Thoracic aorta (tissue), 2 donors: ENCODE results near the gene ICE2. TPM values are rescaled to one million over a fixed set of nuclear protein-coding genes. Genes with fewer than 3 reads are reported as not detected.

ENCODE experiments used
- ATAC-seq: fragments of 150-250 bp; one replicate; pipeline ENCODE4 v1.8.0; 2017; ENCODE audit warnings: low read depth; ENCODE audit not compliant: insufficient number of reproducible peaks, low FRiP score
- DNase-seq: peaks from one replicate; pipeline ENCODE4 v3.0.0-alpha.2; 2020; ENCODE audit warnings: low spot score
- H3K27ac ChIP-seq, 2 donors: fragments of 200-600 bp; sonication (generic); 1 replicate in 1 of 2; 2 replicates in 1 of 2; pipeline ENCODE4 v1.5.1; 2016; ENCODE audit warnings: mild to moderate bottlenecking in 2 of 2, moderate library complexity in 2 of 2
- H3K27me3 ChIP-seq: fragments of 200-600 bp; sonication (generic); replicated peaks from 2 replicates; pipeline ENCODE4 v1.6.0; 2016; ENCODE audit warnings: mild to moderate bottlenecking; ENCODE audit not compliant: insufficient read depth
- H3K36me3 ChIP-seq: fragments of 200-600 bp; sonication (generic); one replicate; pipeline ENCODE4 v1.5.1; 2016
- H3K4me1 ChIP-seq, 2 donors: fragments of 200-600 bp; sonication (generic); 1 replicate in 1 of 2; 2 replicates in 1 of 2; pipeline versions ENCODE4 v1.5.1 to v1.6.0; 2016; ENCODE audit warnings: low read depth in 2 of 2, mild to moderate bottlenecking in 1 of 2; ENCODE audit not compliant: control insufficient read depth in 1 of 2
- H3K4me3 ChIP-seq: fragments of 200-600 bp; sonication (generic); 2 replicates; pipeline ENCODE4 v1.5.1; 2016; ENCODE audit warnings: mild to moderate bottlenecking
- H3K9me3 ChIP-seq: fragments of 200-600 bp; sonication (generic); 2 replicates; pipeline ENCODE4 v1.5.1; 2016
- CTCF ChIP-seq: fragments of 200-600 bp; sonication (generic); IDR thresholded peaks from one replicate; pipeline ENCODE4 v1.5.1; 2019; ENCODE audit warnings: antibody characterized with exemption
- total RNA-seq, 2 donors: library from RNA; depleted of rRNA; stranded (reverse); fragments of >200 nt; gene quantifications; one replicate each; pipeline versions ENCODE4 v1.1.0 to v1.2.3, GENCODE V29; 2016

The ICE2 gene
- total RNA-seq, 2 donors from 2014 or later = 19.4 to 57.2 TPM

- ATAC-seq (no peak), DNase-seq (no peak)
- Histone ChIP-seq H3K4me1 (peaks cover 15 to 35% of the 10 kb centered on the region in 2 donors), H3K27ac (no peak overlapping the region), H3K36me3 (no peaks in the 10 kb centered on the region), H3K27me3 (no peaks in the 10 kb centered on the region), H3K9me3 (no peaks in the 10 kb centered on the region), H3K4me3 (no peak overlapping the region)
- TF ChIP-seq CTCF = no peak
Observed at GRCh38 chr15:60480149-60480548, 1.2 kb upstream of the ICE2 start.

GRCh38 chr15:60479361-60480110 is 594 bp upstream of the ICE2 start:
- no peak for TF ChIP-seq CTCF
- peaks cover 15 to 35% of the 10 kb centered on the region in 2 donors for H3K4me1 ChIP-seq
- no peaks in the 10 kb centered on the region for H3K9me3 ChIP-seq
- peak overlapping the region; percentile 94 for H3K4me3 ChIP-seq
- ATAC-seq (peak; percentile 3), DNase-seq (no peak)
- peaks cover 5% of the 10 kb centered on the region for H3K36me3 ChIP-seq
- no peaks in the 10 kb centered on the region for H3K27me3 ChIP-seq
- peak overlapping the region; percentile 97 to 98 for H3K27ac ChIP-seq

DNA sequence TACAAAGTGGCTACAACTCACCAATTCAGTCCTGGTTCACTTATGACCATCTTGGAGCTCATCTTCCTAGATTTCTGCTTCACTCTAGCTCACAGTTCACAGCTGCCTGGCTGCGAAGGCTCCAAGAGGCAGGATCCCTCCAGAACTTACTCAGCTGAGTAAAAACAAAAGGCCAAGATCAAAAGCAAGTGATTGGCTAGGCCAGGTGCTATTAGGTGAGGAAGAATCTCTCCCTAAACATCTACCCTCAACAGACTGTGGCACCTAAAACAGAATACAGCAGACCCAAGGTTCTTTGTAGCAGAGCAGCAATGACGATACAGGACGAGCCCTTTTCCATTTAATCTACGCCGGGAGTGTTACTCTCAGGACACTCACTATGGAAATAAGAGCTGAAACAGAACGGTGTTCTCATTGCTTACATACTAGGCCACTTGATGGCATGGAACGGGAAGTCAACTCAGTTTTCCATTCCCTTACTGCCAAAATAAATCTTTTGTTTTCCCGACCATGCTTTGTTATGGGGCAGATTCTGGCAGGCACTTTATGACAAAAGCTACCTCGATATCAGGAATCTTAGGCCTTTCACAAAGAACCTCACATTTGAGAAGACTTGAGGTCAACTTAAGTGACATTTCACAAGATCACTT is 901 bp downstream of the ICE2 start:
- H3K9me3 ChIP-seq = no peaks in the 10 kb centered on the region
- peaks cover 15 to 35% of the 10 kb centered on the region in 2 donors for H3K4me1 ChIP-seq
- no peak for TF ChIP-seq CTCF
- peak overlapping the region; percentile 97 to 98 for H3K27ac ChIP-seq
- no peaks in the 10 kb centered on the region for H3K27me3 ChIP-seq
- no peak for ATAC-seq
- peaks cover 13% of the 10 kb centered on the region for H3K36me3 ChIP-seq
- H3K4me3 ChIP-seq = peak overlapping the region; percentile 94
- no peak for DNase-seq

DNA sequence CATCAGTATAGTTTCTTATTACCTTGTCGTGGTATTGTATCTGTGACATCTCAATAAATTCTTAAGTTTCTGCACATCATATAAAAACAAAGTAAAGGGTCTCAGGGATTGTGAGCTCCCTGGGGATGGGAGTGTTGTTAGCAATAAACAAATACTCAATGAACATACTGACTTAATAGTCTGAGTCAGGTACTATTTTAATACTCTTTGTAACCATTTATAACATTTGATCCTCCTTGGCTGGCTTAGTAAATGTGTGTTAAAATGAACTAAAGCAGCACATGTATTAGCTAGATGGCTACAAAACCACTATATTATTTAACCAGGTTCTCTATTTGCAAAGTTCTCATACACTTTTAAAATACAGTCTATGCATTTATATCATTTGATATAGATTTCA is 1.8 kb downstream of the ICE2 start:
- no peaks in the 10 kb centered on the region for H3K9me3 ChIP-seq
- no peaks in the 10 kb centered on the region for H3K27me3 ChIP-seq
- no peak for DNase-seq
- peak overlapping the region in 1 of 2 donors; percentile 98 for H3K27ac ChIP-seq
- peaks cover 13% of the 10 kb centered on the region for H3K36me3 ChIP-seq
- TF ChIP-seq CTCF = no peak
- no peak for ATAC-seq
- peaks cover 15 to 35% of the 10 kb centered on the region in 2 donors for H3K4me1 ChIP-seq
- peak overlapping the region; percentile 94 for H3K4me3 ChIP-seq

DNA sequence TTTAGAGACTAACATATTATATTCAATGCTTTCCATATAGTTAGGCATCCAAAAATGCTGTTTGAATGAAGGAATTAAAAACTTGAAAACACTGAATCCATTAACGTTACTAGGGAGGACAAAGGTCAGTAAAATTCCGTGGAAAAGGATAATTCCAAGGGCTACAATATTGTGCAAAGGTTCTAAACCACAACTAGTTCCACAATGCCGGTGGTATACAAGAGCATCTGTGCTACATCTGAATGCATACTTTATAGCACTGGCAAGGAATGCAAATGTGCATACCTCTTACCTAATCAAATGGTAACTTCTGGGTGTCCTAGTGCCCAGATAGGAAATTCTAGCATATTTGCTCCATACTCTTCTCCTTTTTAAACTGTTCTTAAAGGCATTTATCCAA is 2.2 kb downstream of the ICE2 start:
- peaks cover 15 to 35% of the 10 kb centered on the region in 2 donors for H3K4me1 ChIP-seq
- H3K4me3 ChIP-seq = peak overlapping the region; percentile 23
- no peak for ATAC-seq
- H3K36me3 ChIP-seq = peaks cover 13% of the 10 kb centered on the region
- H3K9me3 ChIP-seq = no peaks in the 10 kb centered on the region
- H3K27me3 ChIP-seq = no peaks in the 10 kb centered on the region
- no peak for TF ChIP-seq CTCF
- H3K27ac ChIP-seq = no peak overlapping the region
- DNase-seq = no peak
